A172 (cell line): ENCODE measurements around the gene ITPK1. TPM values are rescaled to one million over a fixed set of nuclear protein-coding genes. Genes with fewer than 3 reads are reported as not detected.

ENCODE experiments used
- DNase-seq: peaks from one replicate; pipeline ENCODE4 v3.0.0-alpha.2; 2015; ENCODE audit warnings: low spot score
- total RNA-seq: library from RNA; depleted of rRNA; stranded (reverse); fragments of >200 nt; shearing (Covaris generic); gene quantifications from 2 replicates; pipeline ENCODE4 v1.2.3, GENCODE V29; 2014

The ITPK1 gene
- total RNA-seq, 1 experiment from 2014 or later = 9.2 TPM

DNA sequence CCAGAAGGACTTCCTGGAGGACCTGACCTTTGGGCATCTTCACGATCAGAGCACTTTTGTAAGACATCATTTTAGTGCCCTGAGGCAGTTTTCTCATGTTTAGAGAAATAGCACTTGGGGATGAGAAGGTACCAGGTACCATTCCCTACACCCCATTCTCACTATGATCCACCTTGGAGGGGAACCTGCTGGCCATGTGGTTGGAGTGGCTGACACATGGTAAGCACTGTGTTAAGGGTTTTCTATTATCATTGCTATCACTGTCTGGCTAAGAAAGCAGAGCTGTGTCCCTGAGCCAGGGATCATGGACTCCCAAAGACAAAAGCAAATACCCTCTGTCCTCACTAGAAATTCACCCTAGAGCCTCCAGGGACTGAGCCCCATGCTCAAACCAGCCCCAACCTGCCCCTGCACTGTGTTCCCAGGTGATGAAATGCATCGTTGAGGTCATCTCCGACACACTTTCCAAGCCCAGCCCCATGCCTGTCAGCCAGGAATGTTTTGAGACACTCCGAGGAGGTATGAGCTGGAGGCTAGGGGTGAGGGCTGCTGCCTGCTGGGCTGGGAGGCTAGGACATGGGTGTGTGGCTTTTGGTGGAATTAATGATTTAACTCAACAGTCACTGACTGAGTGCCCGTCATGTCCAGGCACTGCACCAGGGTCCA lies 189.4 kb downstream of the ITPK1 start:
- DNase-seq = no peak

DNA sequence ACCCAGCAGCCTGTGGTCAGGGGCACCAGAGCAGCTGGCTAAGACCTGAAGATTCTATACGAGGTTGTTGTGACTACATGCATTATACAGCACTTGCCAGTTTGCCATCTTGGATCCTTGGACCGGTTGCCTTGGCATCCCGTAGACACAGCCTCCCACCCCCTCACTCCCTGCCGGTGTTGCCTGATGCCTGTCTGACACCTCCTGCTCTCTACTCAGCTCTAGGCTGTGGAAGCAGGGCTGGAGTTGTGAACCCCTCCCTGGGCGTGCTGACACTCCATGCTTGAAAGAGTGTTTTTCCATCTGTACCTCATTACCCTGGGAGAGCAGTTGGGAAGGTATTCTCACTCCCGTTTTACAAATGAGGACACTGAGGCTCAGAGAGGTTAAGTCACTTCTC lies 190.3 kb downstream of the ITPK1 start:
- no peak for DNase-seq

DNA sequence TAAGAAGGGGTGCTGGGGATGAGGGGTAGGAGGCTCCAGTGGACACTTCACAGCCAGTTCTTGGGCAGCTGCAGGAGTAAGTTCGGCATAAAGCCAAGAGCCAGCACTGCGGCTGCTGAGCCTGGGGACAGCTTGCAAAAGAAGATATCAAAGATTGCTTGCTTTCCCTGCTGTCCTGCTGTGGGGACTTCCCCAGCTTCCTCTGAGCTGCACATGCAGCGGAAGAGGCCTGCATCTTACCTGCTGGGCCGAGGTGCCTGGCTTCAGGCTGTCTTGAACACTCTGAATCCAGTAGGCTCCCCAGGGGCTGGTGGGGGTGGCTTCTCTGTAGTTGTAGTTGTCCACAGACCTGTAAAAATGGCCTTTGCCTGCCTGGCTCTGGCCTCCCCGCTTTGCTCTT lies 191.5 kb downstream of the ITPK1 start:
- DNase-seq = no peak

DNA sequence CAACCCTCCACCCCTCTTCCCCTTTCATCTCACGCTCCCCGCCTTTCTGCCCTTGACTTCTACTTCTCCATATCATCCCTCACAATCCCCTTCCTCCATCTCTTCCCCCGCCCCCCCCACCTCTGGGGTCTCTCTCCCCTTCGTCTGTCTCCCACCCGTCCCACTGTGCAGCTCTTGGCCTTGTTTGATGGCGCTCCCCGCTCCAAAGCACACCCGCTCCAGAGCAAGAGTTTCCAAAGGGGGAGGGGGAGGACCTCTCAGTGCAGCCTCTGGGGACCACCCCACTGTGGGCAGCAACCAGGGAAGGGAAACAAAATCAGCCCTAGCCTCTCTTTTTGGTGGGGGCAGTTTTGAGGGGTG lies 192.0 kb downstream of the ITPK1 start:
- DNase-seq = no peak

DNA sequence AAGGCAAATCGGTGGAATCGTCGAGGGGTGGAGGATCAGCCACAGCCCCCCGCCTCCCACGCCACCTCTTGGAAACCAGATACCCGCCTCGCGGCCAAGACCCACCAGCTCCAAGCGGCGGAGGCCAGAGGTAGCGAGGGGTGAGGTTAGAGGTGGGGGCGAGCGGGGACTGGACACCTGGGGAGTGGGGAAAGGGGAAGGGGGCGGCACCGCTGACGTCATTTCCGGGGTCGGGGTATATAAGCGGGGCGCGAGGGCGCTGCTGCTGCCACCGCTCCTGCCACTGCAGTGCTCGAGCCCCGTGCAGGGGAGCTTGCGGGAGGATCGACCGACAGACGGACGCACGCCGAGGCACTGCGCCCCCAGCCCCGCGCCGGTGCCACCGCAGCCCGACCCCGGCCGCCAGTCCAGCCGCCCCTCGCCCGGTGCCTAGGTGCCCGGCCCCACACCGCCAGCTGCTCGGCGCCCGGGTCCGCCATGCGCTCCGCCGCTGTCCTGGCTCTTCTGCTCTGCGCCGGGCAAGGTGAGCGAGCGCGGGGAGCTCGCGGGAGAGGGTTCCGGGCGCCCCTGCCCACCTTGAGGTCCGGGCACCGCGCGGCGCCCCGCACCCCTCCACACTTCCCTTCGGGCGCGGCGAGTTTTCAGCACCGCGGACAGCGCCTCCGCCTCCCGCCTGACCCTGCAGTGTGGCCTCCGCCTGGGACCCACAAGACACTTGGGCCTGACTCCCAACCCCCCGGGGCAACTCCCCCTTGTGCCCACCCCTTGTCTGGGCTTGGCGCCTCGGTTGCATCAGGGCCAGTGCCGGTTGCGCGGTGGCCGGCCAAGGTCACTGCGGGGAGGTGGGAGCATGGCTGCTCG lies 192.6 kb downstream of the ITPK1 start, which contains the start of gene CHGA:
Gene CHGA (plus strand): TSS at position 268 of the 861 bp plus-strand sequence. CDS start 210 bp downstream, at position 478.
- no peak for DNase-seq

DNA sequence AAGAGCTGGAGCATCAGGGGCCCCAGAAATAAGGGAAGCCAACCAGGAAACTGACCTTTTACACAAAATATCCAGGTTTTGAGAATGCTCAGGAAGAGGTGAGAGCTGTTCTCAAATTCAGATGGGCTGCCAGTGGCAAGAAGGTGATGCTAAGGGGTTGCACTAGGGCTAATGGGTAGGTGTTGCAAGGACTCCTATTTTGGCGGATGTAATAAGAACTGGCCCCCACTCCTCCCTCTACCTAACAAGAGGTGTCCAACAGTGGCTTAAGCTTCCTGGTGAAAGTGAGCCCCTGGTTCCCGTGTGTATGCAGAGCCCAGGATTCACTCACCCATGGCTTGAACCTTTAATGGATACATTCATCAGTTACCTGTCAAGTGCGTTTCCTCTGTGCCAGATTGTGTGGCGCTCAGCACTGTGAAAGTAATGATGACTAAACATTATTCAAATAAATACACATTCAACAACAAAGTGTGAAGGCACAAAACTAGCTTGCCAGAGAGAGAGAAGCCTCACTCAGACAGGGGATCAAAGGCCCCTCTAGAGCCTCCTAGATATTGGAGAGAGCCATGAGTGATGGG lies 193.5 kb downstream of the ITPK1 start:
- no peak for DNase-seq

DNA sequence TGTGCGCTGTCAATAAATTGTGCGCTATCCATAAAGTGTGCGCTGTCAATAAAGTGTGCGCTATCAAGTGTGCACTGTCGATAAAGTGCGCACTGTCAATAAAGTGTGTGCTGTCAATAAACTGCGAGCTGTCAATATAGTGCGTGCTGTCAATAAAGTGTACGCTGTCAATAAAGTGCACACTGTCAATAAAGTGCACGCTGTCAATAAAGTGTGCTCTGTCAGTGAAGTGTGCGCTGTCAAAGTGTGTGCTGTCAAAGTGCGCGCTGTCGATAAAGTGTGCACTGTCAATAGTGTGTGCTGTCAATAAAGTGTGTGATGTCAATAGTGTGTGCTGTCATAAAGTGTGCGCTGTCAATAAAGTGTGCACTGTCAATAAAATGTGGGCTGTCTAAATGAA lies 195.7 kb downstream of the ITPK1 start:
- DNase-seq = no peak

DNA sequence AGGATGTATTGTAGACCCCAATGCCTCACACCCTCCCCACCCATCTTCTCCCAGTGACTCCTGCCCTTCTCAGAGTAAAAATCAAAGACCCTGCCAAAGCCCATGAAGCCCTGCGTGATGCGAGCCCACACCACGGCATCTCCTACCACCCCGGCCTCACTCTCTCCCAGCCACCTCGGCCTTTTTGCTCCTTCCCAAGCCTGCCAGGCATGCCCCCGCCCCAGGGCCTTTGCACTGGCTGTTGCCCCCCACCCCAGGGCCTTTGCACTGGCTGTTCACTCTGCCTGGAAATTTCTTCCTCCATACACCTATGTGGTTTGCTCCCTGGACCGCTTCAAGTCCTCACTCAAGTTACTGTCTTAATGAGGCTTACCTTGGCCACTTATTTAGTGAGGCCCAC lies 197.8 kb downstream of the ITPK1 start:
- DNase-seq = no peak

DNA sequence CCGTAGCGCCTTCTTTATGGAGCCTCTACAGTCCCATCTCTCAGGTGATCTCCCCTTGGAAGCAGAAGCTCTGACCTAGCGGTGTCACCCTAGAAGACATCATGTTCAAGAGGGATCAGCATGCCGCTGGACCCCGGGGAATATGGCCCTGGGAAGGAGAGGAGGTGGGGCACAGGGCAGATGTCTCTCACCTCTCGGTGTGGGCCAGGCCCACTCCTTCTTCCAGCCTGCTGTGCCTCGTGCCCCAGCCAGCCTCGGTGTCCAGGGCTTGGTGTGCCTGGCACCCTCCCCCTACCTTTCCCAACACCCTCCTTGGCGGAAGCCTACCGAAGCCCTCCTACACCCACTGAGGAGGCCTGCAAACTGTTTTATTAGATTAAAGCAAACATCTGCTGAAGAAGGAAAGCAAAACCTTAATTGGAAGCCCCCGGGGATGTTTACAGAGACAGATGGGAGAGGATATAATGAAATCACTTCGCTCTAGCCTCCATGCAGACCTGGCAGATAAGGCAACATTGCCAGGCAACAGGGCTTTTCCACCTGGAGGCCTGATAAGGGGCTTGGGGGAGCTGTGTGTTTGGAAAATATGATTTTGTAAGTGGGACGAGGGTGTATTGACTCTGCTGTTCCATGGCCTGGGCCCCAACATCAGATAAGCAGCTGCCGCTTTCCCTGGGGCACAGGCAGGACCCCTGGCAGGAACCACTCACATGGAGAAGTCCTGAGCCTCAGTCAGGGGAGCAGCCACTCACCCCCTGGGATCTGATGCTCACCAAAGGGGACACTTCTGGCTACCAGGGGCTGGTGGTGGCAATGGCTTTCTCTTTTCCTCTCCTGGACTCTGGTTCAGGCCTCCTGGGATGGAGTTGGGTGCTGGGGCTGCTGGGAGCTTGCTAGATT lies 198.4 kb downstream of the ITPK1 start:
- no peak for DNase-seq

DNA sequence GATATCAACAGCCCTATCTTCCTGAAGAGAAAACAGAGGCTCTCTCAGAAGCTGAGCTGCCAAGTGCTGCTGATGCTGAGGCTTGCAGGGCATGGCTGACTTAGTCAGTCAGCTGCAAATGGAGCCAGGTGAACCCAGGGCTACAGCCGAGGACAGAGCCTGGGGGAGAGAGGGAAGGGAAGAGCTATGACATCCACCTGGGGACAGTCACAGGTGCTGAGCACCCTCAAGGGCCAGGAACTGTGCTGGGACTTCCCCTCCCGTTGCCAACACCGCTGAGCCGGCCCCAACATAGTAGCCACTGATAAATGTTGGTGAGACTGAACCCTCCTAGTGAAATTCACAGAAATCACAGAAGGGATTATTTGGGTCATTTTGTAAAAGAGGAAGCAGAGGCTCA lies 199.5 kb downstream of the ITPK1 start:
- no peak for DNase-seq

DNA sequence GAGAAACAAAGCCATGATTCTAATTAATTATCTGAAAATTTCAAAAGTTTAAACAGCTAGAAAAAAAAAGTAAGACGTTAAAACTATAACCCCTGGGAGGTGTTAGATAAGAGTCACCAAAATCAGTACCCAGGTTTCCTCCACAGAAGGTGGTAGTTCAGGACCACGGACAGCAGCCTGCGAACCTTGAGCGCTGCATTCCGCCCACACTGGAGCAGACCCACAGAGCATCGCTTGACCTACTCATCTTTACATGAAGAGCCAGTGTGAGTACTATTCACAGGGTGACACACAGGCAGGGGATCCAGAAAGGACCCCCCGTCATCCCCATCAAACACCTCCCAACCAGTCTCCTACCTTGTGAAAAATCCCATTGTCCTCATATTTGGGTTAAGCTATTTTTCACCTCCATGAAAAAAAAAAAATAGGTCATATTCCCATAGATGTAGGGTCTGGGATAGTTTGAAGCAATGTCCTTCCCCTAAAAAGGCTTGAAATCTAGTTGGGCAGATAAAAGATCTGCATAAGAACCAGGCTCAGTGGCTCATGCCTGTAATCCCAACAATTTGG lies 201.6 kb downstream of the ITPK1 start:
- peak; percentile 21 for DNase-seq

DNA sequence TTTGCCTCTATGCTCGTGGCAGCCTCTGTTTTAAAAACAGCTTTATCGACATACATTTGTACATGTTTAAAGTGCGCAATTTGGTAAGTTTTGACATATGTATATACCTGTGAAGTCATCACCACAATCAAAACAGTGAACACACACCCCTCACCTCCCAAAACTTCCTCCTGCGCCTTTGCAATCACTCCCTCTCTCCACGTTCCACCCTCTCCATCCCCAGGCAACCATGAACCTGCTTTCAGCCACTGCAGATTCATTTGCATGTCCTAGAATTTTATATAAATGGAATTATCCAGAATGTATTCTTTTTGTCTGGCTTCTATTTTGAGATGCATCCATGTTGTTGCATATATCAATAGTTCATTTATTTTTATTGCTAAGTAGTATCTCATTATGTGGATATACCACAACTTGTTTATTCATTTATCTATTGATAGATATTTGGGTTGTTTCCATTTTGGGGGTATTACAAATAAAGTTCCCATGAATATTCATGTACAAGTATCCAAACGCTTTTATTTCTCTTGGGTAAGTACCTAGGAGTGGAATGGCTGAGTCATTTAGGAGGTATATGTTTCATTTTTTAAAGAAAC lies 208.3 kb downstream of the ITPK1 start:
- DNase-seq = no peak

DNA sequence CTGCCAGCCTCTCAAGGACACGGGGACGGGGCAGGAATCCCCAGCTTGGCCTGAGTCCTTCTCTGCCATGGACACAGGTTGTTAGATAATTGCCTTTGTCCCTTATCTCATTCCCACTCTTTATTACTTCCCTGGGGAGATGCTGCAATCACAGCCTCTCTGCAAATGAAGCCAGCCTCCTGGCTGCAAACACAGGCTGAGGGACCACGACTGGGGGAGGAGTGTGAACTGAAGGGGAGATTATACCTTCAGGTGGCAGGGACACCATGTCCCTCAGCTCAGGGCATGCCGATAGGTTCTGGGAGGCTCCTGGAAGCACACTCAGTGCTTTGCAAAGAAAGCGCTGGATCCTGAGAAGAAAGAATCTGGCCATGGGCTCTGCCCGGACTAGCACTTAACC lies 208.9 kb downstream of the ITPK1 start:
- no peak for DNase-seq

DNA sequence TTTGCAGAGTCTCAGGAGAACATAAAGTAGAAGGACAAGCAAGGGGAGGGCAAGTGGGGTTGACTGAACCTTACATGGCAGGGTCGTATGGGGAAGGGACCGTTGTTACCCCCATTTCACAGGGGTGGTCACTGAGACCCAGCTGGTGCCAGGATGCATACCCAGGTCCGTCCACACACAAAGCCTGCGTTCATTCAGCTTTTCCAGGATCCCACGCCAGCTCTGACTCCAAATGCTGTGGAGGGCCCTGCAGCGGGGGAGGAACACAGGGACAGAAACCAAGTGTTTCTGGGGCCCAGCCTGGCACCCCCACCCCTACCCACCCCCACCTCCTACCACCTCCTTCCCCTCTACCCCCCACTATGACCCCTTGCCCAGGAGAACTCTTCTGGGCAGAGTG lies 209.3 kb downstream of the ITPK1 start:
- DNase-seq = no peak

DNA sequence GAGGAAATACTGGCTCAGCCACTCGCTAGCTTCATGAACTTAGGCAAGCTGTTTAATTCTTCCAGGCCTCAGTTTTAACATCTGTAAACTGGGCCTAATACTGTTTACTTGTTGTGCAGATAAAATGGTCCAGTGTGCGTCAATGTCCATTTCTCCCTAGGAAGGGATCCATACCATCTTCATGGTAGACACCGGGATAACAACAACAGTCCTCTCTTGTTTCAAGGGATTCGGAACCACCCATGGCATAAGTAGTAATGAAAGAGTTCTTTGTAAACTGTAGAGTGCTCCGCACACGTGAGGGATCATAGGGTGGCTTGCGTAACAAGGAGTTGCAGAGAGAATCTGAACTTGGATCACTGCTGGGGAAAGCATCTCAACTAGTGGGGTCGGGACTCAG lies 210.1 kb downstream of the ITPK1 start:
- no peak for DNase-seq

DNA sequence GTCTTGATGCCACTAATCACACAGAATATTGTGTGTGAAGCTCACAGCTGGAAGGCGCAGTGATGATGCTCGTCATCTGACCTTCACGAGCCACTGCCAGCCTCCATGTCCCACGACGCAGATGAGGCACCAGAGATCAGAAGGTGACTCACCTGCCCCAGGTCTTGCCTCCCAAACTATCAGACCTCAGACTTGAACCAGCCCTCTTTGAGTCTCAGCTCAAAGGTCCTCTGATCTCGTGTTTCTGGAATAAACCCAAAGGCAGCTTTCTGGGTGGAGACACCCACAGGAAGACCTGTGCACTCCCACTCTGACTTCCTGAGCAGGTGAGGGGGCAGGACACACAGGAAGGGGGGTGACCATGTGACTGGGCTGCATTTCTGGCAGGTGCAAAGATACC lies 212.4 kb downstream of the ITPK1 start:
- no peak for DNase-seq

DNA sequence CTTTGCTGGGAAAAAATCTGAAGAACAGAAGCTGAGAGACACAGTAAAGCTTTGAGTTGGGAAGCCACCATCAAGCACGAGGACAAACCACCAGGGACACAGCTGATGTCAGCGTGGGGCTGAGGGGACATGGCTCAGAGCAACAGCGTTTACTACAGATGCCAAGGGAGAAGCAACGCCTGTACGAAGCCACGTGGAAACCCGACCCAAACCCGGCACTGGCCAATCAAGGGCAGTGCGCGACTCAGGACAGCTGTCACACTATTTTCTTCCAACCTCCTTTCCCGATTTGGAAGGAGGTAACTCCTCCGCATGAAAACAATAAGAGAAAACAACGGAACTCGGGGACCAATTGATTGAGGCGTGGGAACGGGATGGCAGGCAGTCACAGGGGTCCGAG lies 213.0 kb downstream of the ITPK1 start:
- no peak for DNase-seq

DNA sequence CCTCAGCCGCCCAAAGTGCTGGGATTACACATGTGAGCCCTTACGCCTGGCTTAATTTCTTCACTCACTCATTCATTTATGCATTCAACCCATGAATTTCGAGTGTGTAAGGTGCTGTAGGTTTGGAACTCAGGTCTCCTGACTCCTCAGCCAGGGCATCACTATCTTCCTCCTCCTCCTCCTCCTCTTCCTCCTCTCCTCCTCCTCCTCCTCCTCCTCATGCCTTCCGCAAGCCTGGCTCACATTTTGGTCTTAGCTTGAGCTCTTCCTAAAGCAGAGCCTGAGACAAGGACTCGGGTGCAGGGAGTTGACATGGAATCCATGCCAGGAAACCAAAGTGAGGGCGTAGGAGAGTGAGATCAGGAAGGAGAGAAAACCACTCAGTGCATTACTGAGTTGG lies 213.5 kb downstream of the ITPK1 start:
- no peak for DNase-seq

DNA sequence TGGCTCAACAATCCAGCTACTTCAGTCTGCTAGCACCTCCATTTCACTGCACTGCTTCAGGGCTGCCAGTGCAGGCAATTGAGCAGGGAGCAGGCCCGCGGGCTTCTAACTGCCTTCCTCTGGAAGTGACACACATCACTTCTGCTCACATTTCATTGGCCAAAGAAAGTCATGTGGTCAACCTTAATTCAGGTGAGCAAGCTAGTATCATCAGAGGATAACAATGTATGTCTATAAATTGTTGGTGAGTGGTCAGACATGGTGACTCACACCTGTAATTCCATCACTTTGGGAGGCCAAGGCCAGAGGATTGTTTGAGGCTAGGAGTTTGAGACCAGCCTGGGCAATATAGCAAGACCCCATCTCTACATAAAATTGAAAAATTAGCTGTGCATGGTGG lies 215.1 kb downstream of the ITPK1 start:
- no peak for DNase-seq

DNA sequence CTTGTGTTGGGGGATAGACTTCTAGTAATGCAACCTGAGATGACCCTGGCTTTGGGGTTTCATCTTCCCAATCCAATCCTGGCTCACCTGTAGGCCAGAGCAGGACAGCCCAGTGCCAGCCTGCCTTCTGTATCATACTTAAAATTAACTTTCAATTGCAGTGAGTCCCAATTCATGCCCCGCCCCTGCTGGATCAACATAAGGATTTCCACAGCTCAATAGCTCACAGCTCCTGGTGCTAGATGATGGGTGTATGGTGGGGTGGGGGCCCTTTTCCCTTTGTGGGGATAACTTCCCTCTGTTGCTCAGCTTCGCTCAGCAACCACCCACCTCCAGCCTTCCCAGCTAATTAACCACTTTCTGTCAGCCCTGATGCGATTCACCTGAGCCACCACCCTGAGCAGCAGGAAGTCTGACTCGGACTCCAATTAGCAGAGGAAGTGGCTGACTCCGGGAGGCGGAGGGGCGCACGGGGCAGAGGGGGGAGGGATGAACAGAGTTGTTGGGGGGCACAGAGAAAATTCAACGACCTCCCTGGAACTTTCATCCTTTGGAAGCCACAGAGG lies 217.1 kb downstream of the ITPK1 start:
- no peak for DNase-seq
